ENCODE results near the gene PRAC2. TPM values are rescaled to one million over a fixed set of nuclear protein-coding genes. Genes with fewer than 3 reads are reported as not detected.

PRAC2 gene
- total RNA-seq, 6 experiments from 2014 or later, result not detected

DNA sequence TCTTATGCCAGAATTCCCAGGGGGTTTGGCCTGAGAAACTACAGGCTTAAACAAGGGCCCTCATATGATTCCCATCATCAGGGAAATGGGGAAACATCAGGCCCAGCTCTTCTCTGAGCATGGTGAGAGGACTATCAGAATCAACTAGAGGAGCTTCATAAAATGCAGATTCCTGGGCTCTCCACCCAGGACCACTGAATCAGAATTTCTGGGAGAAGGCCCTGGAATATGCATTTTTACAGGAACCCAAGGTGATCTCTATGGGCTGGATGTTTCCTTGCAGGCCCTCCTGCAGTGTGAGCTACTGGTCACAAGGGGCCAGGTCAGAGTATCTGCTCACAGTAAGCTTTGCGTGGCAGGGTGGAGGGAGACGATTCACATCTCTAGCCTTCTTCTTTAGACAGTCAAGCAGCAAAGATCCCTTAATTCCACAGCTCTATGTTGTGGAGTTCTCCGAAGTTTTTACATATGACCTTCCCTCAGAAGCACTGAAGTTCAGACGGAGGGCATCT lies 44.3 kb downstream of the PRAC2 start:
- Mint-ChIP-seq H3K36me3 (ENCODE audit: low read depth) (no peaks in the 10 kb centered on the region), H3K9me3 (no peaks in the 10 kb centered on the region), H3K4me1 (ENCODE audit: low read depth) (no peaks in the 10 kb centered on the region), H3K27ac (no peak overlapping the region), H3K4me3 (no peak overlapping the region), H3K27me3 (ENCODE audit: insufficient read depth) (peaks cover 43% of the 10 kb centered on the region)
- TF ChIP-seq, protein P1, sequence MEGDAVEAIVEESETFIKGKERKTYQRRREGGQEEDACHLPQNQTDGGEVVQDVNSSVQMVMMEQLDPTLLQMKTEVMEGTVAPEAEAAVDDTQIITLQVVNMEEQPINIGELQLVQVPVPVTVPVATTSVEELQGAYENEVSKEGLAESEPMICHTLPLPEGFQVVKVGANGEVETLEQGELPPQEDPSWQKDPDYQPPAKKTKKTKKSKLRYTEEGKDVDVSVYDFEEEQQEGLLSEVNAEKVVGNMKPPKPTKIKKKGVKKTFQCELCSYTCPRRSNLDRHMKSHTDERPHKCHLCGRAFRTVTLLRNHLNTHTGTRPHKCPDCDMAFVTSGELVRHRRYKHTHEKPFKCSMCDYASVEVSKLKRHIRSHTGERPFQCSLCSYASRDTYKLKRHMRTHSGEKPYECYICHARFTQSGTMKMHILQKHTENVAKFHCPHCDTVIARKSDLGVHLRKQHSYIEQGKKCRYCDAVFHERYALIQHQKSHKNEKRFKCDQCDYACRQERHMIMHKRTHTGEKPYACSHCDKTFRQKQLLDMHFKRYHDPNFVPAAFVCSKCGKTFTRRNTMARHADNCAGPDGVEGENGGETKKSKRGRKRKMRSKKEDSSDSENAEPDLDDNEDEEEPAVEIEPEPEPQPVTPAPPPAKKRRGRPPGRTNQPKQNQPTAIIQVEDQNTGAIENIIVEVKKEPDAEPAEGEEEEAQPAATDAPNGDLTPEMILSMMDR (IDR thresholded peaks at IDR 0.05), result 0 out of 2 replicates have a peak, but pooled peaks have one; percentile 6
- no peak for DNase-seq

DNA sequence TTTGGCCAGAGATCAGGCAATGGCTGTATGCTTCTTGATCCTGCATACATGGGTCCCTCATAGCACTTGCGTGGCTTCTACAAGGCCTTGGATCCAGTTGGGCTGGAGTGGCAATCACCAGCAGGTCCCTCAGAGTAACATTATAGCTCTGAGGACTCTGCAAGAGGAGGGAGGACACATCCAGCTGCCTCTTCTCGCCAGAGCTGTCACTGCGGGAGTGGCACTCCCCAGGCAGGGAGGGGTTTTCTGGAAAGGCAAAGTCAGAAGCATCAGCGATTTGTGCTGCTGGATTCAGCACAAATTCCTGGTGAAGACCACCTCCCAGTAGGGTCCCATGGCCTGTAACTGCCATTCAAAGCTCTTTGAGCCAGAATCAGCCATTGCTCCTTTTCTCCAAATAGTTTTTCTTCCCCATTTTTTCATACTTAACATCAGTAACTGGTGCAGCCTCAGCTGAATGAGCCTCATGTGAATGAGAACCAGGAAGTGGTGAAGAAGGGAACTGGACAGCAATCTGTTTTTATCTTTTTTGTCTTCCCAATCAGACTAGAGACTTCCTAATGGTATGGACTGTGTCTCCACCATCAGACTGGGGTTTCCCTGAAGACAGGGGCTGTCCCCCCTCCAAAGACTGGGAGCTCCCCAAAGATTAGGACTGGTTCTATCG lies 46.2 kb downstream of the PRAC2 start:
- no peaks in the 10 kb centered on the region for H3K9me3 Mint-ChIP-seq
- no peak overlapping the region for H3K4me3 Mint-ChIP-seq
- no peaks in the 10 kb centered on the region for H3K36me3 Mint-ChIP-seq (ENCODE audit: low read depth)
- H3K27me3 Mint-ChIP-seq (ENCODE audit: insufficient read depth), result peaks cover 29% of the 10 kb centered on the region
- no peaks in the 10 kb centered on the region for H3K4me1 Mint-ChIP-seq (ENCODE audit: low read depth)
- TF ChIP-seq, protein P1 (IDR thresholded peaks at IDR 0.05), result no peak
- no peak overlapping the region for H3K27ac Mint-ChIP-seq
- no peak for DNase-seq

DNA sequence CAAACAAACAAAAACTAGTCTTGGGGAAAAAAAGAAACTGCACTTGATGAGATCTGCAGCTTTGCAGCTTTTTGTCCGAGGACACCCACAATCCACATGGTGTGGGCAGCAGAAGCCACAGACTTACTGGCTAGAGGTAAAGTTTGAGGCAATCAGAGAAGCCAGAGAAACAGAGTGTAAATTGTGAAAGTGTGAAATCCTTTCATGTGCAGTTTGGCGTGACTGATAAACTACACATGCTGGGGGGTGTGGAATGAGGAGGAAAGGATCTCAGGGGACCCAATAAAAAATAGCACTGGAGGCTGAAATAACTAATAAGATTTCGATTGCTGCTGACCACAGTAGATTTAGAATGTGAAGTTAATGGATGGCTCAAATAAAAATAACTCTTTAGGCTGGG lies 48.0 kb downstream of the PRAC2 start:
- H3K27ac Mint-ChIP-seq, result no peak overlapping the region
- TF ChIP-seq, protein P1 (IDR thresholded peaks at IDR 0.05), result no peak

DNA sequence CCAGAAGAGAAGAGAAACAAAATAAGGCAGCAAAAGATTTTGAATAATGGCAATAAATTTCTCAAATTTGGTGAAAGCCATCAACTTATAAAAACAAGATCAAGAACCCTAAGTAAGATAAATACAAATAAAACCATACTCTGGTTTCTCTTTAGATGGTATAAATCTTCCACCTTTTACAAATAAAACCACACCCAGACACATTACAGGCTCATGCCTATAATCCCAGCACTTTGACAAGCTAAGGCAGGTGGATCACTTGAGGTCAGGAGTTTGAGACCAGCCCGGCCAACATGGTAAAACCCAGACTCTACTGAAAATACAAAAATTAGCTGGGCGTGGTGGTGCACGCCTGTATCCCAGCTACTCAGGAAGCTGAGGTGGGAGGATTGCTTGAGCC lies 50.3 kb downstream of the PRAC2 start:
- TF ChIP-seq, protein P1 (IDR thresholded peaks at IDR 0.05), result no peak
- DNase-seq, result no peak
- no peak overlapping the region for H3K4me3 Mint-ChIP-seq
- no peaks in the 10 kb centered on the region; the same call in 1 of the 2 replicates for H3K9me3 Mint-ChIP-seq
- H3K27ac Mint-ChIP-seq, result no peak overlapping the region
- H3K4me1 Mint-ChIP-seq (ENCODE audit: low read depth), result no peaks in the 10 kb centered on the region
- H3K36me3 Mint-ChIP-seq (ENCODE audit: low read depth), result no peaks in the 10 kb centered on the region
- peaks cover 28% of the 10 kb centered on the region for H3K27me3 Mint-ChIP-seq (ENCODE audit: insufficient read depth)

More for the DNA sequence above, 48.0 kb downstream of the PRAC2 start:
- no peaks in the 10 kb centered on the region for H3K4me1 Mint-ChIP-seq (ENCODE audit: low read depth)
- no peak overlapping the region for H3K4me3 Mint-ChIP-seq
- peaks cover 34% of the 10 kb centered on the region for H3K27me3 Mint-ChIP-seq (ENCODE audit: insufficient read depth)
- DNase-seq, result no peak
- no peaks in the 10 kb centered on the region; the same call in 1 of the 2 replicates for H3K9me3 Mint-ChIP-seq
- H3K36me3 Mint-ChIP-seq (ENCODE audit: low read depth), result no peaks in the 10 kb centered on the region

Small RNAs within 50 kb of the gene (microRNA-seq; reads per million reads assigned to microRNA genes)
- not detected for gene MIR3185

Other genes starting within 250 kb of the PRAC2 start
- gene HOXB1, start 192.2 kb upstream of the PRAC2 start, total RNA-seq (2021; fragmentation: NEBNext Ultra II Directional; extraction: Animal tissue kit (Norgen Biotek cat#: 25700)), result not detected
- not detected for gene HOXB2, start 178.1 kb upstream of the PRAC2 start, total RNA-seq (2021; fragmentation: NEBNext Ultra II Directional; extraction: Animal tissue kit (Norgen Biotek cat#: 25700))
- not detected for gene HOXB4, start 144.8 kb upstream of the PRAC2 start, total RNA-seq (2021; fragmentation: NEBNext Ultra II Directional; extraction: Animal tissue kit (Norgen Biotek cat#: 25700))
- not detected for gene HOXB3, start 132.9 kb upstream of the PRAC2 start, total RNA-seq (2021; fragmentation: NEBNext Ultra II Directional; extraction: Animal tissue kit (Norgen Biotek cat#: 25700))
- gene HOXB5, start 129.4 kb upstream of the PRAC2 start, total RNA-seq (2021; fragmentation: NEBNext Ultra II Directional; extraction: Animal tissue kit (Norgen Biotek cat#: 25700)), result not detected
- not detected for gene HOXB6, start 118.2 kb upstream of the PRAC2 start, total RNA-seq (2021; fragmentation: NEBNext Ultra II Directional; extraction: Animal tissue kit (Norgen Biotek cat#: 25700))
- not detected for gene HOXB7, start 112.2 kb upstream of the PRAC2 start, total RNA-seq (2021; fragmentation: NEBNext Ultra II Directional; extraction: Animal tissue kit (Norgen Biotek cat#: 25700))
- not detected for gene HOXB8, start 107.9 kb upstream of the PRAC2 start, total RNA-seq (2021; fragmentation: NEBNext Ultra II Directional; extraction: Animal tissue kit (Norgen Biotek cat#: 25700))
- not detected for gene HOXB9, start 96.8 kb upstream of the PRAC2 start, total RNA-seq (2021; fragmentation: NEBNext Ultra II Directional; extraction: Animal tissue kit (Norgen Biotek cat#: 25700))
- gene PRAC1, start 667 bp upstream of the PRAC2 start, total RNA-seq (2021; fragmentation: NEBNext Ultra II Directional; extraction: Animal tissue kit (Norgen Biotek cat#: 25700)), result not detected
- not detected for gene HOXB13, start 5.6 kb downstream of the PRAC2 start, total RNA-seq (2021; fragmentation: NEBNext Ultra II Directional; extraction: Animal tissue kit (Norgen Biotek cat#: 25700))
- gene TTLL6, start 94.0 kb downstream of the PRAC2 start, total RNA-seq (2021; fragmentation: NEBNext Ultra II Directional; extraction: Animal tissue kit (Norgen Biotek cat#: 25700)), result not detected
- 10 to 100 TPM; 71.5 to 91.1 (median 84.5) TPM for gene CALCOCO2, start 107.8 kb downstream of the PRAC2 start, total RNA-seq (2021; fragmentation: NEBNext Ultra II Directional; extraction: Animal tissue kit (Norgen Biotek cat#: 25700))
- 100 to 1,000 TPM; 125 to 158 (median 145) TPM for gene ATP5MC1, start 169.6 kb downstream of the PRAC2 start, total RNA-seq (2021; fragmentation: NEBNext Ultra II Directional; extraction: Animal tissue kit (Norgen Biotek cat#: 25700))
- gene UBE2Z, start 185.2 kb downstream of the PRAC2 start, total RNA-seq (2021; fragmentation: NEBNext Ultra II Directional; extraction: Animal tissue kit (Norgen Biotek cat#: 25700)), result 100 to 1,000 TPM; 117 to 135 (median 125) TPM
- gene SNF8, start 221.7 kb downstream of the PRAC2 start, total RNA-seq (2021; fragmentation: NEBNext Ultra II Directional; extraction: Animal tissue kit (Norgen Biotek cat#: 25700)), result 100 to 1,000 TPM; 131 to 176 (median 157) TPM
- under 1 TPM in 4 of 6 experiments, not detected in 2; 0.31 to 0.60 (median 0.35) TPM for gene GIP, start 245.4 kb downstream of the PRAC2 start, total RNA-seq (2021; fragmentation: NEBNext Ultra II Directional; extraction: Animal tissue kit (Norgen Biotek cat#: 25700))

Data from HFFc6 (cell line).